Forelimb muscle (tissue), 1 donor: Measurements from ENCODE around the gene KIF18A. TPM values are rescaled to one million over a fixed set of nuclear protein-coding genes. Genes with fewer than 3 reads are reported as not detected.
"Not testable (repeated sequence)": the region's sequence is repeated elsewhere in the genome, so short reads cannot be mapped to it uniquely, and the experiment has no call there.

Experiments
- DNase-seq: peaks from one replicate; pipeline ENCODE4 v3.0.0-alpha.2; 2013; ENCODE audit warnings: low read depth
- polyA plus RNA-seq: library from polyadenylated mRNA; unstranded; fragments of 120-200 nt; gene quantifications from one replicate; pipeline ENCODE4 v1.2.1, GENCODE V29; 2013; ENCODE audit not compliant: insufficient read length

Gene KIF18A
- 3.2 TPM for polyA plus RNA-seq

DNA sequence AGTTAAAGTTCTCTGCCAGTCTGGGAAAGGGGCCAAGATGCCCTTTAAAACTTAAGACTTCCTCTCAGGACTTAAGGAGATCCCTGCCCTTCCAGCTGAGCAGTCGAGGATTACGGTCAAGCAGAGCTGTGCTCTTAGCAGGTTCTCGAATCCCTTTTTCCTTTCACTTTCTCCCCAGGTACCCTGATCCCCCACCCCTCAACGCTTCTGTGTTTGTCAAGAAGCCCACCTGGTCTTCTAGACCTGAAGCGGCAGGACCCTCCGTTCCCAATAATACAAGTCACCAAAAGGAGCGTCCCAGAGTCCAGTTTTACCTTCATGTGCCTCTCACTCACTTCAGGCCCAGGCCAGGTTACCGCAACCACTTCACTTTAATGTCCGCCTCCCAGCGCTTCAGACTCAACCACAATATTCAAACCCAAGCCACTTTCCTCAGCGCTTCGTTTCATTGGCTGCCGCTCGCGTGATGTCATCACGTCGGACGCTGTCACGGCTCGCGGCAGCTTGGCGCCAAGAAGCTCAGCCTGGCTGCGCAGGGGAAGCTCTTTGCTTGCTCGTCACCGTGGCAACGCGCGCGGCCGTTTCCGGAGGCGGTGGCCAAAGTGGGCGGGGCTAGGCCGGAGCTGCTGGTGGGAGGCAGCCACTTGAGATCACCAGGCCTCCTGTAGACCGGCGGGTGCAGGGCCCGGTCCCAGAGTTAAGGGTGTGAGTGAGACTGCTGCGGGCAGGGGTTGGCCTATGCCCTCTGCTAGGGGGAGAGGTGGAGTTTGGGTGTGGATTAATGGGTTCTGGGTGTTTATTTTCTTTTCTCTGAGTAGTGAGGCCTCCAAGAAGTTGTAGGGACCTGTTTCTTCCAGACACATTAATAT lies at the start of gene KIF18A, which contains the start of gene METTL15:
Gene KIF18A (minus strand): TSS at position 407 of the 869 bp plus-strand sequence. CDS start 10,209 bp downstream, outside the sequence.
Gene METTL15 (plus strand): TSS at position 639 of the 869 bp plus-strand sequence. CDS start 4,947 bp downstream, outside the sequence.
- DNase-seq, result peak; percentile 95

DNA sequence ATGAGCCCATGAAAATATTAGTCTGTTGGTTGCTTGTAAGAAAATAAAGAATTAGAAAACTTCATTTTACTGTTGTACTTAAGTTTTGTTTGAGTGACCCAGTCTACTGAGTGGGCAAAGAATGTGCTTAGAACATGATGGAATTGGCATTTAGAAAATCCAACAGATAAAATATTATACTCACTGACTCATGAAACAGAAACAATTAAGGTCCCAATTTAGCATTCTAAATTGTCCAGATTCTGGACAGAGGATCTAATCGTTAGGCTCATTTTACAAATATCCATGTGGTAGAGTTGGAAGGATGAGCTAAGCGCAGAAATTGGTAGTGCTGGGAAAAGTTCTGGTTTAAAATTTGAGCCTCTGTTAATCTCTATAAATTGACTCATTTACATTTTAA lies 45.6 kb upstream of the KIF18A start:
- no peak for DNase-seq

DNA sequence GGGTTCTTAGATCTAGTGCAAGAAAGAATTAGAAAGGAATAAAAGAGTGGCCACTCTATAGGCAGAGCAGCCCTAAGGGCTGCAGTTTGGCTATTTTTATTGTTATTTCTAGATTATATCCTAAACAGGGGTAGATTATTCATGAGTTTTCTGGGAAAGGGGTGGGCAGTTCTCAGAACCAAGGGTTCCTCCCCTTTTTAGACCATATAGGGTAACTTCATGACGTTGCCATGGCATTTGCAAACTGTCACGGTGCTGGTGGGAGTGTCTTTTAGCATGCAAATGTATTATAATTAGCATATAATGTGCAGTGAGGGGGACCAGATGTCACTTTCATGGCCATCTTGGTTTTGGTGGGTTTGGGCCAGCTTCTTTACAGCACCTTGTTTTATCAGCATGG lies 44.8 kb upstream of the KIF18A start:
- DNase-seq, result no peak

DNA sequence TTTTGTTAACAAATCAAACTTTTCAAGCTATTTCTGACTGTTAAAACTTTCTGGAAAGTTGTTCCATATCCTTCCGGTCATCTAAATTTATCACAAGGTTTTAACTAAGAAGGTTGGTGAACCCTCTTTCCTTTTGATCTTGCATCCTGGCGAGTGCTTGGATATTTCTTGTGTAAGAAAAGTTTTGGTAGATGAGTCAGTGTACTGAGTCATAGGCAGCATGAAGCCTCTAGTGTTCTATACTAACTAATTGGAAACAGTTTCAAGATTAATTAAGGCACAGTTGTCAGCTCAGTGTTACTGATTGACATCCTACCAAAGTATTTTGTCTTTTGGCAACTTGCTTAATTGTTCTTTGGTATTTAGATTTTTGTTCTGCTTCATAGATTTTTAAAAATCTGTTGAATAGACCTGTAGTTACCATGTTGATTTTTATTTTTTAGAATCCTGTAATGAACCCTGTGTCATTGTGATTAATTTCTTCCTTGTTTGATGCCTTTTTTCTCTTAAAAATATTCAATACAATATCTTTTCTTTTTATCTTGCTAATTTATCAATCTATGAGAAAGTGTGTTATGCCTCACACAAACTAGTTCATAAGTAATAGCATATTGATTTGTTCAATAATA lies 38.3 kb upstream of the KIF18A start:
- DNase-seq, result no peak

DNA sequence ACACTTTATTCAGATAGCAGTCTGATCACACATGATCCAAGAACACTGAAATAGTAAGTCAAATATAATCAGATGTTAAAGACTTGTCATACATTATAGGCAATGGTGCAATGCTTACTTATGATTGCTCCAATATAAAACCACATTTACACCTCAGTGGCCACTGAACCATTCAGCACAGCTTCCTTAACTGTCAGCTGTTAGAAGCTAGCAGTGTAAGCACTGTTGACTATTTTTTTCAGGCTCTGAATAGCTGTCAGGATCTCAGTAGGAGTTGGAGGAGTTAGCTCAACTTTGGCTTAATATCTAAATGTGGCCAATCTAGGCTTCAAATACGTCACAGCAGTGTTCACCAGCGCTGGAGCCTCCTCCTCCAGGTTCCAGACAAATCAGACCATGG lies 36.9 kb upstream of the KIF18A start:
- DNase-seq, result no peak

DNA sequence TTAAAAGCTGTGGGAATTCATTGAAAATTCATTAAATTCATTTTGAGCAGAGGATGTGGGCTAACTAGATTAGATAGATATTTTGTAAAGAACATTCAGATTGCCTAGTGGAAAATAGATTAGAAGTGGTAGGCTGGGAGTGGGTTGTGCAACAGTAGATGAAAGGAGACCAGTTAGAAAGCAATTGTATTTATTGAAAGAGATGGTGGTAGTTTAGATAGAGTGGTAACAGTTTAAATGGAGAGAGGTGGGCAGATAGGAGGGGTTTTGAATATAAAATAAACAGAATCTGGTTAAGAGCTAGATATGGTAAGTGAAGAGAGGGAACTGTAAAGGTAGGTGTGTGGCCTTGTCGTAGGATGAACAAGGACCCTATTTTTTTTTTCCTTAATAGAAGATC lies 34.8 kb upstream of the KIF18A start:
- DNase-seq, result no peak

DNA sequence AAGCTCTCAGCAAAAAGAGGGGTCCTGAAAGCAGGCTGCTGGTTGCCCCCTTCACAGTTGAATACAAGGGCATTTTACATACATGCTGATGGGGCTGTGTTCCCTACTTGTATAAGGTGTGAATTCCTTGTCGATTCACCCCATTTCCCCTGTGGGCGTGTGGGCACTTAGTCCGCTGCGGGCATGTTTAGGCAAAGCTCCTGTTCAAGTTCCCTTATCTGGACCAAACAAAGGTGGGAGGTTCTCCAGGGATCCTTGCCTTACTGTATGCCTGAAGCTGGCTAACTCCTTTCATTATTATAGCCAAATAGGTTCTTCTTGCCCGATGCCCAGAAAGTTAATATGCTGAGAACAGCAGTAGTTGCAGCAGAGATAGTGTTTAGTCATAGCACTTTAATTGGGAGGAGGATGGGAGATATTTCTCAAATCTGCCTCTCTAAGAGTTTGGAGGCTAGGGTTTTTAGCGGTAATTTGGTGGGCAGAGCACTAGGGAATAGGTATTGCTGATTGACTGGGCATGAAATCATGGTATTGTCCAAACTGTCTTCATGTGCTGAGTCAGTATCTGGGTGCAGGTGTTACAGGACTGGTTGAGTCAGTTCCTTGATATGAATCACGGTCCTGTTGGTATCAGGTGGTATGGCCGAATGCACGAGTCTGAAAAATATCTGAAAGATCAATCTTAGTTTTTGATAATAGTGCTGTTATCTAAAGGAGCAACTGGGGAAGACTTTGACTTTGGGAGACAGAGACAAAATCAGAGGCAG lies 32.9 kb upstream of the KIF18A start:
- no peak for DNase-seq

DNA sequence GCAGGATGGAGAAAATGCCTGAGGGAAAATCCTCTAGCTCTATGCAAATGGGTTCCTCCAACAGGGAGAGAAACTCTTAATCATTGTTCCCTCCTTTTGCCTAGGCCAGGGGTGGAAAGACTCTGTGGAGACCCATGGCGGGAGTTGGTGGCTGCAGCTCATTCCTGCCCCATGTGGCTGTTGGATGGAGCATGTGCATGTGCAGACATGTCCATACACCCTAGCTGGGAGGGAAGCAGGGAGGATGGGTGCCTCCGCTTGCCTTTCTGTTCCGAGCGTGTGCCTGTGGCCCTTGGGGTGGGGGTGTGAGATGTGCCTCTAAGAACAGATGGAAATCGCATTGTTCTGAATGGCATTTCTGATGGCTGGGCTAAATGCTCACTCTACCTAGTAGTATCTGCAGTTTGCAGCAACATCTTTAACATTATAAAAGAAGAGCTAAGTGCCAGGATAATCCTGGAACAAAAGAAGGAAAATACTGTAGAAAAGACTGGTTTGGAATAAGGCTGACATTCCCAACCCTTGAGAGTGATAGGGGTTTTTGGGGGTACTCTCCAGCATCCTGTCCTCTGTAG lies 32.0 kb upstream of the KIF18A start:
- DNase-seq, result no peak

DNA sequence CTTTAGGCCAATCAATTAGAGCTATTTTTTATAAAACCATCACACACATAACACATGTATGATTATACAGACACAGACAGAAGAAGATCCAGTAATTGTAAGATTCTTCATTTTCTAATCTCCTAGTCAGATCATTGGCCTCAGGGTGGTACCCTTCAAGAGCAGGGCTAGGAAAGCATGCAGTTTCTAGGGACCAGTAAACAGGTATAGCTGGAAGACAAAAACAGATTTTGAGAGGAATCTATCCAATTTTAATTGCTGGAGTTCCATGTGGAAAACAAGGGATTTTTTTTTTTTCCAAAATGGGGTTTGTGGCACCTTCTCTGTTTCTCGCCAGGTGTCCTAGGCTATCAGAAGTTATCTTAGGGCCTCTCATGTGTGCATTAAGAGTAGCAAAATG lies 29.9 kb upstream of the KIF18A start:
- no peak for DNase-seq

DNA sequence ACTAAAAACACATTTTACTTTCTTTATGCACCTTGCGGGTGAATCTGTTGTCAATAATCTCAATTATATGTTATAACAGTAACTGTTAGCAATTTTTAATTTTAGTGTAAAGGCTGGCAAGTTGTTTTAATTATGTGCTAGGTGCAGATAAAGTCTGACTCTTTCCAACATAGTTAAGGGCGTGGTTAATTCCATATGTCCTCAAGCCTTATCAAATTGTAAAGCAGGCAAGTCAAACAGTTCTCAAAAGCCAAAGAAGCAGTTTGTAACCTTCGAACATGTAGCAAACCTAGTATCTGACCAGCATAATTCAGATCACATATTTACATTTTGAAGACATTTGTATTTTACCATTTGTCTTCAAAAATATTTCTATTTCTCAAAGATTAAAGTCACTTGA lies 29.4 kb upstream of the KIF18A start:
- DNase-seq, result no peak

DNA sequence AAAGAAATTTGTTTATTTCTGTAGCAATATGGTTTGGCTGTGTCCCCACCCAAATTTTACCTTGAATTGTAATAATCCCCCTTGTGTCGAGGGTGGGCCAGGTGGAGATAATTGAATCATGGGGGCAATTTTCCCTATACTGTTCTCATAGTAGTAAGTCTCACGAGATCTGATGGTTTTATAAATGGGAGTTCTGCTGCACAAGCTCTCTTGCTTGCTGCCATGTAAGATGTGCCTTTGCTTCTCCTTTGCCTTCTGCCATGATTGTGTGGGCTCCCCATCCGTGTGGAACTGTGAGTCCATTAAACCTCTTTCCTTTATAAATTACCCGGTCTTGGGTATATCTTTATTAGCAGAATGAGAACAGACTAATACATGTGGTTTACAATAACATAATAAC lies 28.2 kb upstream of the KIF18A start:
- DNase-seq, result not testable (repeated sequence)

DNA sequence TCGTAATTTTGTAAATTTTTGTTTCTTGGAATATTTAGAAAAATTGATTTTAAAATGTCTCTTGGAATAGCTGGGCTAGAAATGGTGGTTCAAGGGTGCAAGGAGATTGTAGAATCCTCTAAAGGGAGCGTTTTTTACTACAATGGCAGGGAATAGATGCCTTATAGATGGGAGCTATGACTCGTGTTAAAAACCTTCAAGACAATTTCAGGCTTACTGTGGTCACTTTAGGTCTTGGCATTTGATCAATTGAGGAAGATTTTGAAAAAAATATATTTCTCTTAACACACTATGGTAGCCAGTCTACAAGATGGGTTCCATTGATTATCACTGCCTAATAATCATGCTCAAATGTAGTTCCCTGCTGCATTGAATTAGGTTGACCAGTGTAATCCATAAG lies 25.2 kb upstream of the KIF18A start:
- DNase-seq, result no peak

DNA sequence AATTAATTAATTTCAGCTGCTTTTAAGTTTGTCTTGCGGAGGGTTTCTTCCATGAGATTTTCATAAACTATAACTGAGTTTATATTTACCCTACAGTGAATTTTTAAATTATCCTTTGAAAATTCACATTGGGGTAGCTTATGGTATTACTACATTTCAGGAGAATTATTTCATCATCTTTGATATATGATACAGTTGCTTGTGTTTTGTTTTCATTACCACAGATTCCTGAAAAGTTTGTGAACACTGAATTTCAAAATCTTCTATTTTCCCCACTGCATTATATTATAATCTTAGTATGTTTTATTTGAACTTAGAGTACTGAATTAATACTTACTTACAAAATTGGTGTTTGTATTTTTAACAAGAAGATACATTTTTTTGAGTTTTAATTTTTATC lies 24.6 kb upstream of the KIF18A start:
- DNase-seq, result no peak

DNA sequence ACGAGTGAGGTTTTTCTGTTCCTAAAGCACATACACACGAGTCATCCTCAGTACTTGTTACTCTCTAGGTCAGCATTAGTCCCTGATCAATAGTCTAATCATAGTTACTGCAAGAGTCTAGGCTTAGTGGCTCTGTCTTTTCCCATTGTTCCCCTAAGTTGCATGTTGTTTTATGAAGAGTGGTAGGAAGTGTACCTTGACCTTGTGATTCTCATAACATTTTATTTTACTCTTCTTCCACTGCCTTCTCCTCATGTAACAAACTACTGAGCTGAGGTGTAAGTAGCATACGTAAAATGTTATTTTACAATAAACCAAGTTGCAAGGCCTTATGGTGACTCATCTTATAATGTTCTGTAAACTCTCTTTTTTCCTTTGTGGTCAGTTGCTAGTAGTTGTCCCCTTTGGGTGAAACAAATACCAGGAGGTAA lies 15.2 kb upstream of the KIF18A start:
- DNase-seq, result no peak

DNA sequence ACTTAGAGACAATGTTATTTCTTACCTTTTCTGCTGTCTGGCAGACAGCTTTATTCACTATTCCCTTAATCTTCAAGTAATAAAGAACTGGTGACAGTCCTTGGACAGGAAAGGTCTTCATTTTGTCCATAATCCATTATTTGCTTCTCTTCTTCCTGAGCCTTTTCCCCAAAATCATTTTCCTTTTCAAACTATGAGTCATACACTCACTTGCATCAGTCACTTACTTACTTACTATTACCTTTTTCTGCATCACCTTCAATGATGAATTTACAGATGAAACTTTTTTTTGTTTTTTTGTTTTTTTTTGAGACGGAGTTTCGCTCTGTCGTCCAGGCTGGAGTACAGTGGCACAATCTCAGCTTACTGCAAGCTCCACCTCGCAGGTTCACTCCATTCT lies 9.8 kb upstream of the KIF18A start:
- DNase-seq, result no peak

DNA sequence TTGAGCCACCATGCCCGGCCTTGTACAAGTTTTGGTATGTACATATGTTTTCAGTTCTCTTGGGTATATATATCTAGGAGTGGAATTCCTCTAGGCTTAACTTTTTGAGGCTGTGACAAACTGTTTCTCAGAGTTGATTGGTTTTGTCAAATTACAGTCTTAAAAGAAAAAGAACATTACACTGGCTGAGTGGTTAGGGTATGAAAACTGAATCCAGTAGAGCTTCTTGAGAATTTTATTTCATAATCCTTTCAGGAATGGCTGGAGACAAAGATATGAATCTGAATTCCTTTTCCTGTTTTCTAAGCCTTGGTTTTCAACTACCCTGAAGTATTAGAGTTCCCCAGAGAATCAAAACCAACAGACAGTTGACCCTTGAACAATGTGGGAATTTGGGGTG lies 6.8 kb upstream of the KIF18A start:
- DNase-seq, result no peak

DNA sequence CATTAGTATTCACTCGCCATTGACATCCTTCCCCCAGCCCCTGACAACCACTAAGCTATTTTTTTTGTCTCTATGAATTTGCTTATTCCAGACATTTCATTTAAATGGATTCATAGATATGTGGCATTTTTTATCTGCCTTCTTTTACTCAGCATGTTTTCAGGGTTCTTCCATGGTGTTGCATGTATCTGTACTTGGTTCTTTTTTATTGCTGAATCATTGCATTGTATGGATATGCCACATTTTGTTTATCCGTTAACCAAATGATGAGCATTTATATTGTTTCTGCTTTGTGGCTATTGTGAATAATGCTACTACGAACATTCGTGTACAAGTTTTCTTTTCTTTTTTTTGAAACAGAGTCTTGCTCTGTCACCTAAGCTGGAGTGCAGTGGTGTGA lies 6.2 kb upstream of the KIF18A start:
- no peak for DNase-seq

DNA sequence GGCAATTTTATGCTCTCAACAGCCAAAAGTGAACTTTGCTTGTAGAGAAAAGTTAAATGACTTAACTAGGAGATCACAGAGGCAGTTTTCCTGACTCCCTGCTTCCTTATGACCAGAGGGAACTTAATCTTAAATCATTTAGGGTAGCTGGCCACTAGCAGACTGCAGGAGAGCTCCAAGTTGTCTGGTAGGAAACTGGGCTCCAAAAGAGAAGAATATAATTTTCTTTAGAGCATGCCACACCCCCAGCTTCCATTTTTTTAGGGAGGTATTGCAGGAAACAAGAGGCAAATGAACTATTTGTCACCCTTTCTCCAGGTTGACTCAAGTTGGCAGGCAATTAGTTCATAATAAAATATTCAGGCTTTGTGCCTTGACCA lies 2.9 kb upstream of the KIF18A start:
- no peak for DNase-seq

DNA sequence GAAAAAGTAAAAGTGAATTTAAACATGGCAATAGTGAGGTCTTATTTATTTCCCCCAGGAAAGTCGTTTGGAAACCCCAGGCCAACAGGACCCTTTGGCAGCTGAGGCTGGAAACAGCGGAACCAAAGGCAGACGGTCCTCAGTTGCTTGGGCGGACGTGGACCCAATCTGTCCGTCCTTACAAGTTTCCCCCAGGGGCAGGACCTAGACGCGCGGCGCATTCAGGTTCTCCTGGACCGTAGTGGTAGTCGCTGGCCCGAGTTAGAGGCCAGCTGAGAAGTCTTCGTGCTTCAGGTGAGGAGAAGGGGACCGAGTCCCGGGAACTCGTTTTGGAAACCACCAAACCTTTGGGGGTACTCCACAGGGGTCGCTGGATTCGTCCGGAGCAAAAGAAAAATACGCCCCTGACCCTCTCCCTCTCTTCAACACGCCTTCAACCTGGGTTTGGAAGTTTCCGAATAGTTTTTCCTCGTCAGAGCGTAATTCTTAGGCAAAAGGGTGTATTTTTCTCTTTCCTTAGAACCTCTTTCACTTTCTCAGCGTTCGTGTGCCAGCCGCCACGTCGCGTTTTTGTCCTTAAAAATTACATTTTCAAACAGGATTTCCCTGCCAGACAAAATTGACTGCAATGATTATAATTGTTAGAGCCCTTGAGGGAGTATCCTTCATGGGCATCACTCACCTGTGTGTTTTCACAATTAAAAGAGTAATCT lies 2.3 kb upstream of the KIF18A start:
- DNase-seq, result peak; percentile 46

DNA sequence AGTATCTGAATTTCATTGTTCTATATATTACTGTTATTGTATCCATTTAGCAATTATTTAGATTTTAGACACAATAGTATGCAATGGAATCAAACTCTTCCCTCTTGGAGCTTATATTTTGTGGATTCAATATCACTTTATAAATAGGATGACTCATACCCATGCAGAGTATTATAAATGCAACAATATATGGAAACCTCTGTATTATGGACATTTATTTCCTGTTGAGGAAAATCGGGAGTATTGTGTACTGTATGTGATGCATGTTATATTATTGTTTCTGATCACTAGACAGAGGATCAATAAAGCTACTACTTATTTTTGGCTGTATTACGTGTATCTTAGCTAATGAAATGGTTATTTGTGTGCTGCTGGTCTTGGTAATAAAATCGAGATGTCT lies 1.0 kb upstream of the KIF18A start:
- no peak for DNase-seq

DNA sequence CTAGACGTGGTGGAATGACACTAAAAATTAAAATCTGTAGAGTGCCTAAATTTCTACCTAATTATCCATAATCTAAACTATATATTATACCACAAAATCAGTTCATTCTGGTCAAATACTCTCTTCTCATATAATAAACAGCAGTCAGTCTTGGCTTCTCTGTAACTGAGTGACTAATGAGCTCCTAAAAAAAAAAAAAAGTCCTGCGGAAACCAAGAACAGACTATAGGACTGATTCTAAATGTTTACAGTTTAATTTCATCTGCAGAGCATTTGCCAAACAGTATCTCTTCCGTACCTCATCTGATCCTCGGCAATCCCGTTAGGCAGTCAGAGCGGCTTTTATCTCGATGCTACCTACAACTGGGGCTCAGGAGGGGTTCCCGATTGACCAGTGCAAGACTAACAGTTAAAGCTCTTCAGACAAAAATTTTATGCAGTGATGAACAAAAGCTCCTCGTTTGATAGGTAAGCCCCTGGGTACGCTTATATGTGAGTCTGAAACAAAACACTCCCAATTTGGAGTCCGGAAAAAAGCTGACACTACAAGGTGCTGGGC lies 686 bp downstream of the KIF18A start:
- DNase-seq, result no peak
